Mesenchymal stem cell (in vitro differentiated cells and primary cell): Measurements from ENCODE around the gene MMP24OS.

Experiments
- DNase-seq: peaks from one replicate; pipeline ENCODE4 v3.0.0-alpha.2; 2013
- H2AFZ ChIP-seq: one replicate; pipeline ENCODE4 v1.6.1; 2013; ENCODE audit warnings: low read depth, mild to moderate bottlenecking, control low read depth, inconsistent platforms, low read length, moderate library complexity
- H2AK5ac ChIP-seq: 2 replicates; pipeline ENCODE4 v1.6.1; 2013; ENCODE audit warnings: low read length, moderate library complexity, mild to moderate bottlenecking, inconsistent platforms; ENCODE audit not compliant: severe bottlenecking
- H2BK120ac ChIP-seq: one replicate; pipeline ENCODE4 v1.6.1; 2013; ENCODE audit warnings: low read depth, mild to moderate bottlenecking, inconsistent platforms, low read length, moderate library complexity
- H2BK12ac ChIP-seq, 2 experiments: one replicate each; pipeline ENCODE4 v1.6.1; 2013; ENCODE audit warnings: inconsistent platforms in 2 of 2, low read length in 2 of 2, mild to moderate bottlenecking in 2 of 2, moderate library complexity in 2 of 2, control low read depth in 1 of 2
- H2BK15ac ChIP-seq: one replicate; pipeline ENCODE4 v1.6.1; 2013; ENCODE audit warnings: mild to moderate bottlenecking, low read depth, inconsistent platforms; ENCODE audit not compliant: poor library complexity, severe bottlenecking
- H2BK5ac ChIP-seq: 2 replicates; pipeline ENCODE4 v1.6.1; 2013; ENCODE audit warnings: low read depth, mild to moderate bottlenecking, low read length, control low read depth, inconsistent platforms; ENCODE audit not compliant: poor library complexity, severe bottlenecking
- H3K14ac ChIP-seq, 2 experiments: one replicate each; pipeline ENCODE4 v1.6.1; 2013; ENCODE audit warnings: inconsistent platforms in 2 of 2, low read length in 2 of 2, control low read depth in 1 of 2, mild to moderate bottlenecking in 1 of 2, moderate library complexity in 1 of 2
- H3K18ac ChIP-seq, 2 experiments: one replicate each; pipeline ENCODE4 v1.6.1; 2013; ENCODE audit warnings: inconsistent platforms in 2 of 2, low read length in 2 of 2, control low read depth in 1 of 2, low read depth in 1 of 2, mild to moderate bottlenecking in 1 of 2
- H3K23ac ChIP-seq, 2 experiments: one replicate each; pipeline ENCODE4 v1.6.1; 2013; ENCODE audit warnings: inconsistent platforms in 2 of 2, low read length in 2 of 2, mild to moderate bottlenecking in 2 of 2, moderate library complexity in 2 of 2, control low read depth in 1 of 2
- H3K27ac ChIP-seq: 2 replicates; pipeline ENCODE4 v1.5.1; 2013; ENCODE audit warnings: mild to moderate bottlenecking, moderate library complexity, low read length, control low read depth, inconsistent platforms; ENCODE audit not compliant: poor library complexity, severe bottlenecking
- H3K27me3 ChIP-seq, 2 experiments: 2 replicates each; pipeline versions ENCODE4 v1.6.1 to v1.7.0; 2013; ENCODE audit warnings: low read length in 2 of 2, mild to moderate bottlenecking in 2 of 2, moderate library complexity in 2 of 2, control low read depth in 1 of 2, inconsistent platforms in 1 of 2; ENCODE audit not compliant: control insufficient read depth in 1 of 2, insufficient read depth in 1 of 2
- H3K36me3 ChIP-seq, 2 experiments: 2 replicates each; pipeline versions ENCODE4 v1.6.1 to v1.7.0; 2013; ENCODE audit warnings: low read length in 2 of 2, control low read depth in 1 of 2, inconsistent platforms in 1 of 2, low read depth in 1 of 2, mild to moderate bottlenecking in 1 of 2; ENCODE audit not compliant: insufficient read depth in 2 of 2, control insufficient read depth in 1 of 2
- H3K4ac ChIP-seq, 2 experiments: one replicate each; pipeline ENCODE4 v1.6.1; 2013; ENCODE audit warnings: inconsistent platforms in 2 of 2, low read length in 2 of 2, mild to moderate bottlenecking in 2 of 2, moderate library complexity in 2 of 2, control low read depth in 1 of 2, low read depth in 1 of 2
- H3K4me1 ChIP-seq: 2 replicates; pipeline ENCODE4 v1.6.1; 2013; ENCODE audit warnings: low read depth, low read length, control low read depth; ENCODE audit not compliant: control insufficient read depth, insufficient read depth
- H3K4me2 ChIP-seq: 2 replicates; pipeline ENCODE4 v1.6.1; 2013; ENCODE audit warnings: low read length, mild to moderate bottlenecking, inconsistent platforms; ENCODE audit not compliant: poor library complexity, severe bottlenecking
- H3K4me3 ChIP-seq, 2 experiments: 2 replicates each; pipeline versions ENCODE4 v1.5.1 to v1.7.0; 2013; ENCODE audit warnings: low read length in 2 of 2, mild to moderate bottlenecking in 2 of 2, control low read depth in 1 of 2, low read depth in 1 of 2; ENCODE audit not compliant: insufficient read depth in 1 of 2
- H3K79me1 ChIP-seq: replicated peaks from 2 replicates; pipeline ENCODE4 v1.6.1; 2013; ENCODE audit warnings: mild to moderate bottlenecking, control low read depth, low read length, inconsistent platforms; ENCODE audit not compliant: poor library complexity, severe bottlenecking
- H3K9ac ChIP-seq: 2 replicates; pipeline ENCODE4 v1.7.0; 2013; ENCODE audit warnings: mild to moderate bottlenecking, low read length, moderate library complexity
- H3K9me3 ChIP-seq: 2 replicates; pipeline ENCODE4 v1.7.0; 2013; ENCODE audit warnings: mild to moderate bottlenecking, low read length; ENCODE audit not compliant: control insufficient read depth
- H4K8ac ChIP-seq: one replicate; pipeline ENCODE4 v1.6.1; 2013; ENCODE audit warnings: inconsistent platforms, mild to moderate bottlenecking, low read length, moderate library complexity
- H4K91ac ChIP-seq: one replicate; pipeline ENCODE4 v1.6.1; 2013; ENCODE audit warnings: mild to moderate bottlenecking, low read length, inconsistent platforms
- WGBS: methylation state at CpG from one replicate; pipeline ENCODE4 v1.1.7; 2013; ENCODE audit warnings: mixed read lengths; 5-methylcytosine and 5-hydroxymethylcytosine counted together

Gene MMP24OS

GRCh38 chr20:35238735-35239134 is 39.2 kb downstream of the MMP24OS start:
- no peak overlapping the region for H2AFZ ChIP-seq
- no peaks in the 10 kb centered on the region for H3K79me1 ChIP-seq
- no peak overlapping the region for H2BK120ac ChIP-seq
- H3K23ac ChIP-seq, result no peak overlapping the region
- DNase-seq, result no peak
- H3K4ac ChIP-seq, result no peak overlapping the region
- H4K8ac ChIP-seq, result no peak overlapping the region
- no peaks in the 10 kb centered on the region for H3K27me3 ChIP-seq
- H3K18ac ChIP-seq, result no peak overlapping the region
- H3K4me2 ChIP-seq, result no peak overlapping the region
- peaks cover 5% of the 10 kb centered on the region for H3K4me1 ChIP-seq
- no peak overlapping the region for H3K27ac ChIP-seq
- no peak overlapping the region for H2BK15ac ChIP-seq
- H3K36me3 ChIP-seq, result peaks cover 3 to 4% of the 10 kb centered on the region in 2 experiments
- no peak overlapping the region for H2AK5ac ChIP-seq
- no peak overlapping the region for H2BK5ac ChIP-seq
- H3K14ac ChIP-seq, result no peak overlapping the region
- H3K9ac ChIP-seq, result no peak overlapping the region
- 91% methylated on average over 4 of the region's 5 CpGs for WGBS
- H3K9me3 ChIP-seq, result peaks cover 3% of the 10 kb centered on the region
- no peak overlapping the region for H2BK12ac ChIP-seq
- no peak overlapping the region for H3K4me3 ChIP-seq
- no peak overlapping the region for H4K91ac ChIP-seq

- H2BK15ac ChIP-seq, result no peak overlapping the region
- H3K79me1 ChIP-seq, result no peaks in the 10 kb centered on the region
- H3K4me3 ChIP-seq, result no peak overlapping the region
- no peak overlapping the region for H3K18ac ChIP-seq
- no peak overlapping the region for H4K91ac ChIP-seq
- 94% methylated on average over 4 of the region's 4 CpGs for WGBS
- H2BK12ac ChIP-seq, result no peak overlapping the region
- no peak overlapping the region for H2BK5ac ChIP-seq
- no peak overlapping the region for H3K14ac ChIP-seq
- no peaks in the 10 kb centered on the region for H3K27me3 ChIP-seq
- no peak overlapping the region for H2BK120ac ChIP-seq
- DNase-seq, result no peak
- H3K9me3 ChIP-seq, result peaks cover 3% of the 10 kb centered on the region
- H3K23ac ChIP-seq, result no peak overlapping the region
- no peak overlapping the region for H2AFZ ChIP-seq
- no peak overlapping the region for H4K8ac ChIP-seq
- no peak overlapping the region for H3K27ac ChIP-seq
- H3K9ac ChIP-seq, result no peak overlapping the region
- H3K4me1 ChIP-seq, result peaks cover 5% of the 10 kb centered on the region
- H2AK5ac ChIP-seq, result no peak overlapping the region
- peaks cover 3 to 4% of the 10 kb centered on the region in 2 experiments for H3K36me3 ChIP-seq
- H3K4ac ChIP-seq, result no peak overlapping the region
- H3K4me2 ChIP-seq, result no peak overlapping the region
These were observed 39.8 kb downstream of the MMP24OS start for GRCh38 chr20:35238170-35238569.

GRCh38 chr20:35237486-35237885 is 40.4 kb downstream of the MMP24OS start:
- Histone ChIP-seq H3K79me1 (no peaks in the 10 kb centered on the region), H3K23ac (no peak overlapping the region), H3K4me1 (peaks cover 9% of the 10 kb centered on the region), H3K18ac (no peak overlapping the region), H4K91ac (no peak overlapping the region), H2BK12ac (no peak overlapping the region), H3K36me3 (peaks cover 3 to 4% of the 10 kb centered on the region in 2 experiments), H3K4me2 (no peak overlapping the region), H2AFZ (no peak overlapping the region), H3K14ac (no peak overlapping the region), H3K4me3 (no peak overlapping the region), H3K9ac (no peak overlapping the region), H2BK5ac (no peak overlapping the region), H3K27ac (no peak overlapping the region), H3K4ac (no peak overlapping the region), H2BK120ac (no peak overlapping the region), H3K9me3 (peaks cover 3% of the 10 kb centered on the region), H2BK15ac (no peak overlapping the region), H3K27me3 (no peaks in the 10 kb centered on the region), H4K8ac (no peak overlapping the region), H2AK5ac (no peak overlapping the region)
- DNase-seq, result no peak

GRCh38 chr20:35235881-35236280 is 42.0 kb downstream of the MMP24OS start:
- Histone ChIP-seq H2BK120ac (no peak overlapping the region), H3K9me3 (peaks cover 3% of the 10 kb centered on the region), H3K14ac (no peak overlapping the region), H2AFZ (no peak overlapping the region), H3K9ac (no peak overlapping the region), H3K4me3 (no peak overlapping the region), H2BK5ac (no peak overlapping the region), H3K27me3 (no peaks in the 10 kb centered on the region), H3K4me1 (peaks cover 4% of the 10 kb centered on the region), H3K4ac (no peak overlapping the region), H3K4me2 (no peak overlapping the region), H4K8ac (no peak overlapping the region), H4K91ac (no peak overlapping the region), H2BK15ac (no peak overlapping the region), H3K23ac (no peak overlapping the region), H3K79me1 (no peaks in the 10 kb centered on the region), H2AK5ac (no peak overlapping the region), H3K18ac (no peak overlapping the region), H2BK12ac (no peak overlapping the region), H3K36me3 (peaks cover 3 to 4% of the 10 kb centered on the region in 2 experiments), H3K27ac (no peak overlapping the region)
- WGBS, result 97% methylated on average over 6 of the region's 6 CpGs
- no peak for DNase-seq
